Peyer's patch (tissue), 4 donors: ENCODE results near the gene AP1B1.

ENCODE experiments used
- CTCF ChIP-seq, 6 experiments: fragments of 450-650 bp in 4 of 6; fragments of 200-600 bp in 2 of 6; sonication (generic) in 1 of 6; IDR thresholded peaks; one replicate each; pipeline ENCODE4 v1.5.1; 2017 to 2019; ENCODE audit warnings: antibody characterized with exemption in 6 of 6, mild to moderate bottlenecking in 3 of 6, moderate library complexity in 1 of 6
- POLR2A ChIP-seq, 2 donors: fragments of 450-650 bp; IDR thresholded peaks; one replicate each; pipeline ENCODE4 v1.5.1; 2017; ENCODE audit warnings: antibody characterized with exemption in 2 of 2, mild to moderate bottlenecking in 2 of 2, moderate library complexity in 2 of 2

- TF ChIP-seq CTCF (IDR thresholded peaks at IDR 0.05) (no peak), POLR2A (IDR thresholded peaks at IDR 0.05) (no peak)
Observed at GRCh38 chr22:29277927-29278326, 110.4 kb downstream of the AP1B1 start.
